BE2C (cell line): ENCODE results near the gene PPFIA1.

Source experiments
- DNase-seq: peaks from one replicate; pipeline ENCODE4 v3.0.0-alpha.2; 2020
- H3K27me3 ChIP-seq: fragments of 250-450 bp; sonication (Bioruptor Pico); 2 replicates; pipeline ENCODE4 v1.5.1; 2020; ENCODE audit warnings: mild to moderate bottlenecking
- H3K36me3 ChIP-seq: fragments of 250-450 bp; sonication (Bioruptor Pico); 2 replicates; pipeline ENCODE4 v1.5.1; 2020; ENCODE audit warnings: mild to moderate bottlenecking
- H3K4me1 ChIP-seq: fragments of 250-450 bp; sonication (Bioruptor Pico); 2 replicates; pipeline ENCODE4 v1.5.1; 2020
- H3K4me3 ChIP-seq: 2 replicates; pipeline ENCODE4 v1.5.1; 2011; ENCODE audit warnings: low read depth, low read length
- H3K9me3 ChIP-seq: fragments of 250-450 bp; sonication (Bioruptor Pico); 2 replicates; pipeline ENCODE4 v1.5.1; 2020
- CTCF ChIP-seq: IDR thresholded peaks from 2 replicates; pipeline ENCODE4 v1.5.1; 2012; ENCODE audit warnings: mild to moderate bottlenecking, low read depth, low read length

Gene PPFIA1

GRCh38 chr11:70429724-70430521, 159.4 kb downstream of the PPFIA1 start:
- no peaks in the 10 kb centered on the region for H3K4me1 ChIP-seq
- TF ChIP-seq CTCF: no peak
- H3K4me3 ChIP-seq: no peak overlapping the region
- H3K9me3 ChIP-seq: no peaks in the 10 kb centered on the region
- DNase-seq: no peak
- peaks cover 80% of the 10 kb centered on the region for H3K36me3 ChIP-seq
- no peaks in the 10 kb centered on the region for H3K27me3 ChIP-seq

DNA sequence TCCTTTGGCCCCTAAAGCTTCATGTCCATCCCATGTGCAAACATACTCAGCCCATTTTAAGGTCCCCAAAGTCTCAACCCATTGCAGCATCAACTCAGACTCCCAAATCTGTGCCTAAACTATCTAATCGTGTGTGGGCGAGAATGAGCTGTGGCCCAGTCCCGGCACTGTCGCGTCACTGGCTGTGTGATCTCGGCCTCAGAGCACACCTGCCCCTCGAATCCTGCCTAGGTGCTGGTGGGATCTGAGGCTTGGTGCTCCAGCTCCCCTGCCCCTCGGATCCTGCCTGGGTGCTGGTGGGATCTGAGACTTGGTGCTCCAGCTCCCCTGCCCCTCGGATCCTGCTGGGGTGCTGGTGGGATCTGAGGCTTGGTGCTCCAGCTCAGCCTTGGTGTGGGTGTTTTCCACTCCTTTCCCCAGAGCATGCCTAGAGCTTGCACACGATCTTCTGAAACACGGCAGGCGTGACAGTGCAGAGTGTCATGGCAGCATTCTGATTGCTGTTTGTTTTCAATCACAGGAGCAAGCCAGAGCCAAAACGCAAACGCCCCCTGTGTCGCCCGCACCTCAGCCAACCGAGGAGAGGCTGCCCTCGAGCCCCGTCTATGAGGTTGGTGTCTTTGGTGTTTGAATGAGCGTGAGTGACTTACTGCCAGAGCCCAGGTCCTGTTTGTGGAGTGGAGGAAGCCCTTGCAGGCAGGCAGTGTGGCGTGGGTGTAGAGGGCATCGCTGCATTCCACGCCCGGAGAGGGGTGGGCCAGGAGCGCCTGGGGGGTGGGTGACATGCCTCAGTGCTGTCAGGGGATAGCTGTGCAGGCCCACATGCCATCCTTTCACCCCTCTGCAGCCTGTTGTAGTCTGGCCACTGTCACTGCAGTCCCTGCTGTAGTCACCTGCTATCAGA, 160.4 kb downstream of the PPFIA1 start:
- Histone ChIP-seq H3K9me3 (no peaks in the 10 kb centered on the region), H3K4me3 (no peak overlapping the region), H3K36me3 (peaks cover 77% of the 10 kb centered on the region), H3K27me3 (no peaks in the 10 kb centered on the region), H3K4me1 (no peaks in the 10 kb centered on the region)
- DNase-seq: no peak
- no peak for TF ChIP-seq CTCF

GRCh38 chr11:70431611-70432010, 161.1 kb downstream of the PPFIA1 start:
- TF ChIP-seq CTCF: no peak
- no peaks in the 10 kb centered on the region for H3K4me1 ChIP-seq
- no peak for DNase-seq
- no peaks in the 10 kb centered on the region for H3K27me3 ChIP-seq
- peaks cover 82% of the 10 kb centered on the region for H3K36me3 ChIP-seq
- no peak overlapping the region for H3K4me3 ChIP-seq
- H3K9me3 ChIP-seq: no peaks in the 10 kb centered on the region

DNA sequence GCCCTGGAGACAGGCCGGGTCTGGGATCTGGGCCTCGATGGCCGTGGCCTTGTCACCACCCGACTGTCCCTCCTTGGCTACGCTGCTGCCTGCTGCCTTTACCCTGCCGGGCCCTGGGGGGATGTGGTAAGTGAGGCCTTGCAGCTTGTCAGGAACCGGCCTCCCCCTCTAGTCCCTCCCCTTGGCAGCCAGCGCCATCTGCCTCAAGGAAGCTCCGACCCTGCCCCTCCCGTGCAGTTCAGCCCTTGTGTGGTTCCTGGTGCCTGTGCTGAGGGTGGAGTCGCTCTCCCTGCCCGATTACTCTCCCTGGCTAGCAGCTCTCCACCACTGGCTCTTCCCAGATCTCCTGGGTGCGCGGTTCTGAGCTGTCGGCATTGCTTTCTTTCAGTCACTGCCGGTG, 161.6 kb downstream of the PPFIA1 start:
- Histone ChIP-seq H3K4me3 (no peak overlapping the region), H3K27me3 (no peaks in the 10 kb centered on the region), H3K36me3 (peaks cover 81% of the 10 kb centered on the region), H3K4me1 (no peaks in the 10 kb centered on the region), H3K9me3 (no peaks in the 10 kb centered on the region)
- no peak for TF ChIP-seq CTCF
- no peak for DNase-seq

GRCh38 chr11:70432580-70432979, 162.1 kb downstream of the PPFIA1 start:
- no peak for TF ChIP-seq CTCF
- Histone ChIP-seq H3K4me1 (no peaks in the 10 kb centered on the region), H3K27me3 (no peaks in the 10 kb centered on the region), H3K9me3 (no peaks in the 10 kb centered on the region), H3K4me3 (no peak overlapping the region), H3K36me3 (peaks cover 77% of the 10 kb centered on the region)
- no peak for DNase-seq
